Gastroesophageal sphincter (tissue), 4 donors: Measurements from ENCODE around the gene TCP11. TPM values are rescaled to one million over a fixed set of nuclear protein-coding genes. Genes with fewer than 3 reads are reported as not detected.

Experiments used
- ATAC-seq: fragments of 150-250 bp; one replicate; pipeline ENCODE4 v1.9.1; 2016; ENCODE audit warnings: mild to moderate bottlenecking, moderate library complexity
- H3K27ac ChIP-seq, 4 donors: fragments of 200-600 bp; sonication (generic) in 3 of 4; 1 replicate in 3 of 4; 2 replicates in 1 of 4; pipeline ENCODE4 v1.5.1; 2016 to 2019
- H3K27me3 ChIP-seq: fragments of 200-600 bp; sonication (generic); one replicate; pipeline ENCODE4 v1.5.1; 2019
- H3K36me3 ChIP-seq, 2 donors: fragments of 200-600 bp; sonication (generic); one replicate each; pipeline ENCODE4 v1.5.1; 2019; ENCODE audit warnings: control low read depth in 1 of 2
- H3K4me1 ChIP-seq, 3 donors: fragments of 200-600 bp; sonication (generic); 1 replicate in 2 of 3; 2 replicates in 1 of 3; pipeline ENCODE4 v1.5.1; 2016 to 2019; ENCODE audit warnings: control low read depth in 2 of 3
- H3K4me3 ChIP-seq, 2 donors: fragments of 200-600 bp; sonication (generic); one replicate each; pipeline ENCODE4 v1.5.1; 2019; ENCODE audit warnings: mild to moderate bottlenecking in 1 of 2, moderate library complexity in 1 of 2
- H3K9me3 ChIP-seq, 3 donors: fragments of 200-600 bp; sonication (generic); one replicate each; pipeline ENCODE4 v1.5.1; 2017 to 2019; ENCODE audit warnings: control low read depth in 2 of 3
- CTCF ChIP-seq, 4 experiments: fragments of 200-600 bp in 2 of 4; fragments of 450-650 bp in 2 of 4; sonication (generic) in 1 of 4; IDR thresholded peaks; one replicate each; pipeline ENCODE4 v1.5.1; 2017 to 2019; ENCODE audit warnings: antibody characterized with exemption in 4 of 4, mild to moderate bottlenecking in 2 of 4, moderate library complexity in 2 of 4
- EP300 ChIP-seq: sonication (generic); formaldehyde crosslinking; IDR thresholded peaks from one replicate; pipeline ENCODE4 v1.6.1; 2017; ENCODE audit warnings: antibody characterized with exemption, mild to moderate bottlenecking
- POLR2A ChIP-seq, 2 donors: fragments of 450-650 bp; IDR thresholded peaks; one replicate each; pipeline ENCODE4 v1.6.1; 2017; ENCODE audit warnings: antibody characterized with exemption in 2 of 2, mild to moderate bottlenecking in 2 of 2, moderate library complexity in 1 of 2
- POLR2AphosphoS5 ChIP-seq: sonication (generic); formaldehyde crosslinking; IDR thresholded peaks from one replicate; pipeline ENCODE4 v1.6.1; 2017; ENCODE audit warnings: antibody characterized with exemption
- WGBS, 2 donors: methylation state at CpG; one replicate each; pipeline ENCODE4 v1.1.5; 2018; ENCODE audit warnings: low coverage in 1 of 2; 5-methylcytosine and 5-hydroxymethylcytosine counted together
- total RNA-seq, 4 donors: library from RNA; depleted of rRNA; stranded (reverse); fragments of >200 nt; gene quantifications; one replicate each; pipeline ENCODE4 v1.1.0, GENCODE V29; 2016

TCP11 gene
- total RNA-seq, 4 donors from 2014 or later, result 0.77 TPM; not detected in 3

GRCh38 chr6:35181308-35181932 is 40.3 kb upstream of the TCP11 start:
- Histone ChIP-seq H3K27me3 (no peaks in the 10 kb centered on the region), H3K4me3 (no peak overlapping the region), H3K27ac (peak overlapping the region in 3 of 4 donors; percentile 19 to 55 (median 22)), H3K9me3 (no peaks in the 10 kb centered on the region), H3K4me1 (peaks cover 0 to 30% (median 15%) of the 10 kb centered on the region in 3 donors), H3K36me3 (no peaks in the 10 kb centered on the region)
- WGBS, 2 donors, result 10 to 64% methylated on average over 2 to 5 of the region's 5 CpGs
- peak; percentile 11 for TF ChIP-seq POLR2AphosphoS5
- TF ChIP-seq CTCF (IDR thresholded peaks at IDR 0.05), result no peak
- TF ChIP-seq POLR2A (IDR thresholded peaks at IDR 0.05), result no peak
- ATAC-seq, result peak; percentile 31

GRCh38 chr6:35179901-35180535 is 38.9 kb upstream of the TCP11 start:
- no peak overlapping the region for H3K27ac ChIP-seq
- H3K27me3 ChIP-seq, result no peaks in the 10 kb centered on the region
- no peak for ATAC-seq
- no peak overlapping the region for H3K4me3 ChIP-seq
- no peaks in the 10 kb centered on the region for H3K9me3 ChIP-seq
- no peak for TF ChIP-seq EP300
- TF ChIP-seq POLR2AphosphoS5, result no peak
- no peak for TF ChIP-seq CTCF (IDR thresholded peaks at IDR 0.05)
- WGBS, 2 donors, result 41 to 60% methylated on average over 1 to 2 of the region's 2 CpGs
- H3K4me1 ChIP-seq, result peaks cover 0 to 20% (median 10%) of the 10 kb centered on the region in 3 donors
- H3K36me3 ChIP-seq, result no peaks in the 10 kb centered on the region

- Histone ChIP-seq H3K4me1 (peaks cover 0 to 19% (median 10%) of the 10 kb centered on the region in 3 donors), H3K27ac (no peak overlapping the region), H3K36me3 (no peaks in the 10 kb centered on the region), H3K9me3 (no peaks in the 10 kb centered on the region), H3K27me3 (no peaks in the 10 kb centered on the region), H3K4me3 (no peak overlapping the region)
- 100% methylated on average over 1 of the region's 5 CpGs; no CpG with 5 or more reads in 1 of the 2 donors for WGBS, 2 donors
- TF ChIP-seq CTCF (IDR thresholded peaks at IDR 0.05), result no peak
- TF ChIP-seq POLR2A (IDR thresholded peaks at IDR 0.05), result no peak
- TF ChIP-seq EP300, result no peak
- TF ChIP-seq POLR2AphosphoS5, result no peak
- no peak for ATAC-seq
These were observed 38.0 kb upstream of the TCP11 start for GRCh38 chr6:35178932-35179832.

DNA sequence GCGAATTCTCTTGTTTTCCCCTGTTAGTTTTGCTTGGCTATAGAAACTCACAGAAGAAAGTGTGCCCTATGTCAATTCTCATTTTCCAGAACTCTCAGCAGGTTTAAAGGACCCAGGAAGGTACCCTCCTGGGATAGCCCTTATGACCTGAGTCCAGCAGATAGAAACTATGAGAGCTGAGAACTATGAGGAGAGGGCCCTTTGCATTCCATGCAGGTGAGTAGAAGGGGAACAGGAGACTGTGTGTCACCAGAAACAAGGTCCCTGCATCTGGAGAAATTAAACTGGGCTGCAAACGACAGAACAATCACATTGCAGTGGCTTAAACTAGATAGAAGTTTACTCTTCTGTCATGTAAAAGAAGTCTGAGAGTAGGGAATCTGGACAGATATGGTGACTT is 36.9 kb upstream of the TCP11 start:
- Histone ChIP-seq H3K27ac (no peak overlapping the region), H3K4me1 (peaks cover 0 to 19% (median 10%) of the 10 kb centered on the region in 3 donors), H3K9me3 (no peaks in the 10 kb centered on the region), H3K36me3 (no peaks in the 10 kb centered on the region), H3K27me3 (no peaks in the 10 kb centered on the region), H3K4me3 (no peak overlapping the region)
- TF ChIP-seq CTCF (IDR thresholded peaks at IDR 0.05), result no peak
- 100% methylated on average over 2 of the region's 2 CpGs for WGBS, 2 donors
- no peak for ATAC-seq
